ENCODE results near the gene NRBF2.
"Not testable (repeated sequence)": the region's sequence is repeated elsewhere in the genome, so short reads cannot be mapped to it uniquely, and the experiment has no call there.

The NRBF2 gene

DNA sequence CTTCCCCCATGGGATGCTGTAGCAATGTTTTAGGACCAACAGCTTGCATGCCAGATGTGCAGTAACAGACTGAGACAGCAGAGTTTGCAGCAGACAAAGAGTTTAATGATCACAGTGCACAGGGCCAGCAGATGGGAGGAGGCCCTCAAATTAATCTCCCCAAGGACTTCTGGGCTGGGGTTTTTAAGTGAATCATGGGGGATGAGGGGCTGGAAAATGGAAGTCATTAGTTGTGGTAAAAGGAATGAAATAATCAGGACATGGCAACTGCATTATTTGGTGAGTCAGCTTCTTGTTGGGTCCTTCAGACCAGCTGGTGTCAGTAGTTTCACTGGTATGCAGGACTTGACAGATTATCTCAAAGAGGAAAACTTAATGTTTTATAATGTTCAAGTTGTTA, 12.6 kb upstream of the NRBF2 start:
- no peak for DNase-seq

DNA sequence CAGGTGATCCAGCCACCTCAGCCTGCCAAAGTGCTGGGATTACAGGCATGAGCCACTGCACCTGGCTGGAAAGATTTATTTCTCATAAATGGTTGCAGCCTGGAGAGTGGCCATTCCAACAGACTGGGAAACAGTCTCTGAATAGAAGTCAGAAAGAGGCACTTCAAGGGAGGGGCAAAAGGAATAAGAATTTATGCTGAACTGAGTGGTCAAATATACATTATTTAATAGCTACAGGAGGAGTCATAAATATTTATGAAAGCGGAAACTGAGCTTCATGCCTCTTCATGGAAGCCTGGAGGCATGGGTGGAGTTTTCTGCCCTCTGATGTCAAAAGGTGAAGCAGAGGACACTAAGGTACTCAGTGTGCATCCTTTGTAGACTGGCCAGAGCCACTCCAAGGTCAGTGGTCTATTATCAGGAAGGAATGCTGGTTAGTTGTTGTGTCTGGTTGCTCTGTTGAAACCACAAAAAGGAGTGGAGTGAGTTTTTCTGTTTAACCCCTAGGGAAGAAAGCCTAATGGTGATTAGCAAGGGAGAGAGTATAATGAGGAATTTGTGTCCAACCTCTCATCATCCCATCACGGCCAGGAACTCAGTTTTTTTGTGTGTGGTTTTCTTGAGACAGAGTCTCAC, 9.3 kb upstream of the NRBF2 start:
- DNase-seq: no peak

DNA sequence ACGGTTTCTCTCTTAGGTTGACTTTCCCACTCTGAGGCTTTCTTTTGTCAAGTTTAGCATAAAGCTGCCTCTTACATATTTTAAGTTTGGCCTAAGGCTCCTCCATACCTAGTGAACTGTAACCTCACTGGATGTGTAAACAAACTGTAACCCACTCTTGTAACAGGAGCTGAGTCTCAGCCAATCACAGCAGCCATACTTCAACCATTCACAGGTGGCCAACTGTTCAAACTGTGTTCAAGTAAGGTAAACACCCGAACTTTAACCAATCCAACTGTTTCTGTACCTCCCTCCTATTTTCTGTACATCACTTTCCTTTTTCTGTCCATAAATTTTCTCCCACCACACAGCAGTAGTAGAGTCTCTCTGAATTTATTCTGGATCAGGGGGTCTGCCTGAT, 7.7 kb upstream of the NRBF2 start:
- no peak for DNase-seq

DNA sequence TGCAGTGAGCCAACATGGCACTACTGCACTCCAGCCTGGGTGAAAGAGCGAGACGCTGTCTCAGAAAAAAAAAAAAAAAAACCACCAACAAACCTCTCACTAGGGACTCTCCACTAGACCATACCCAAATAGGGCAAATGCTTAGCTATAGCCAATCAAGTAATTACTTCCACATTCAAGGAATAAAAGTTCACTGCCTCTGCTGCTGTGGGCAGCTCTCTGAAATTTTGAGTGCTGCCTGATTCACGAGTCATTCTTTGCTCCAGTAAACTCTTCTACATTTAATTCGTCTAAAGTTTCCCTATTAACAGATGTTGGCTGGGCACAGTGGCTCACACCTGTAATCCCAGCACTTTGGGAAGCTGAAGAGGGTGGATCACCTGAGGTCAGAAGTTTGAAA, 4.7 kb upstream of the NRBF2 start:
- no peak for DNase-seq

DNA sequence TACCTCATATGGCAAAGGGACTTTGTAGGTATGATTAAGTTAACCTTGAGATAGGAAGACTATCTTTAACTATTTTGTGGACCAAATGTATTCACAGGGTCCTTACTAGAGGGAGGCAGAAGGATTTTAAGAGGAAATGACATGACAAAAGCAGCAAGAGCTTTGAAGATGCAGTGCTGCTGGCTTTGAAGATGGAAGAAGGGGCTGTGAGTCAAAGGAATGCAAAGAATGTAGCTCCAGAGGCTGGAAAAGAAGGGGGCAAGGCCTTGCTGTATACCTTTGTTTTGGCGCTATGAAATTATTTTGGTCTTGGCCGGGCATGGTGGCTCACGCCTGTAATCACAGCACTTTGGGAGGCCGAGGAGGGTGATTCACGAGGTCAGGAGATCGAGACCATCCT, 3.2 kb upstream of the NRBF2 start:
- DNase-seq: no peak

DNA sequence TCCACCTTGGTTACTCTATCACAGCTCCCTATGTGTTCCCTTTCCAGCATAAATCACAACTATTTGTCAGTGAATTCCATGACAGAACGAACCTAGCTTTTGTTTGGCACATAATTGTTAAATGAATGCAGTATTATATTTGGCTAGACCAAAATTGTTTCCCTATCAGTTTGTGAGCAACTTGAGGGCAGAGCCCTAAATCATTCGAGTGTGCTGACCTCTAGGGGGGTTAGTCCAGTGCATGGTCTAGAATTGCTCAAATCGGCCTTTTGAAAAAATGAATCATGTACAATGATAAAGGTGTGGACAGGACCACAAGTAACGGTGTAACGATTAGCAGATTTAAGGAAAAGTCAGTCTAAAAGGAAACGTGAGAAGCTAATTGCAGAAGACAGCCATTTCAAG, 475 bp upstream of the NRBF2 start:
- DNase-seq: no peak

DNA sequence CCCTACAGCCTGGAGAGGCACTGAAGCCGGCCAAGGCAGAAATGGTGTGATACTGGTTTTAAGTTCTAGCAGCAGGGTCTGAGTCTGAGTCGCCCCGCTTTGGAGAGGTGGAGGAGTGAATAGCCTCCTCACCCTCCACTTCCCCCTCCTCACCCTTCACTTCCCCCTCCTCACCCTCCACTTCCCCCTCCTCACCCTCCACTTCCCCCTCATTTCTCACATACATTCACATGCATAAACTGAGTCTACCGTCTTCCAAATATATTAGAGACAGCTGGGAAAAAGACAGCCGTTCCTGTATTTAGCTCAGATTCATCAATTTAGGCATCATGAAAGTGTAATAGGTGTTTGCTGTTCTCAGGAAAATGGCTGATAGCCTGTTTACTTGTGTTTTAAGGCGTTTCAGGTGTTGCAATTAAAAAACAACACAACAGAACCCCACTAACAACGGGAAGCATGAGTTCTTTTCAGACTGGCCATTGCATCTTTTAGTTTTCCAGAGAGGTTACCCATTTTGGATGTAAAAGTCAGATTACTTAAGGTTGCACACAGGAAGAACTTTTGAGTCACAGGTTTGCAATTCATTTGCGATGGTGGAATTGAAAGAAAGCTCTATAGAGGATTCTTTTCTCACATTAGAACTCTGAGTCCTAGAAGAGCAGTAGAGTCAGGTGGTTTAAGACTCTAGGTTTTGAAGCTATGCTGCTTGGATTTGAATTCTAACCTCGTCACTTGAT, 861 bp downstream of the NRBF2 start:
- no peak for DNase-seq

DNA sequence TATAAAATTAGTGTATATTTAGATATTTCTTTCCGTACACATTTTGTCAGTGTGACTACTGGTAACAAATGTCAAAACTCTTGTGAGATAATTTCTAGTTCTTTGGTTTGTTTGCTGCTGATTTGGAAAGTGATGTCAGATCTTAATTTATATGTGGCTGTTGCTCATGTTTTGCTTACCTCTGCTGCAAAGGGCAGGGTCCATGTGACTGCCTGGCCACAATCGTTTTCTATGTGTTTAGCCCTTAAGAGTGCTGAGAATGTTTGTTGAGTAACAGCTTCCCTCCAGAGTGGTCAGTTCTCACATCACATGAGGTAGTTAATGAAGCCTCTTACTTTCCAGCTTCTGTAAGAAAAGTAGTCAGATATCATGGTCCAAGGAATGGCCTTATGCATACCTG, 4.2 kb downstream of the NRBF2 start:
- DNase-seq: no peak

DNA sequence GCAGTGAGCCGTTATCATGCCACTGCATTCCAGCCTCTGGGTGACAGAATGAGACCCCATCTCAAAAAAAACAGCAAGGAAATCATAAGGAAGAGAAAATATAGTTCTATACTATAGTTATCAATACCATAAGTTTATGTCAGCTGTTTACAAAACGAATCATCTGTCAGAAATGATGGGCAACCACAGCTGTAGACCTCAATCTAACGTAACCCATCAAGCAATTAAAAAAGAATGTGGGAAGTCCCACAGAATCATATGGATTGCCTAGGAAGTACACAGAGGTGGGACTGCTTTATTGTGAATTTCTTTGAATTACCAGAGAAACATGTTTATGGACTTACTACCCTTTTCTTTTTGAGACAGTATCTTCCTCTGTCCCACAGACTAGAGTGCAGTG, 6.9 kb downstream of the NRBF2 start:
- DNase-seq: no peak

GRCh38 chr10:63142136-63142535, 9.0 kb downstream of the NRBF2 start:
- no peak for DNase-seq

- no peak for DNase-seq
Observed at GRCh38 chr10:63143987-63144386, 10.9 kb downstream of the NRBF2 start.

- DNase-seq: no peak
Observed at GRCh38 chr10:63145782-63146181, 12.7 kb downstream of the NRBF2 start.

DNA sequence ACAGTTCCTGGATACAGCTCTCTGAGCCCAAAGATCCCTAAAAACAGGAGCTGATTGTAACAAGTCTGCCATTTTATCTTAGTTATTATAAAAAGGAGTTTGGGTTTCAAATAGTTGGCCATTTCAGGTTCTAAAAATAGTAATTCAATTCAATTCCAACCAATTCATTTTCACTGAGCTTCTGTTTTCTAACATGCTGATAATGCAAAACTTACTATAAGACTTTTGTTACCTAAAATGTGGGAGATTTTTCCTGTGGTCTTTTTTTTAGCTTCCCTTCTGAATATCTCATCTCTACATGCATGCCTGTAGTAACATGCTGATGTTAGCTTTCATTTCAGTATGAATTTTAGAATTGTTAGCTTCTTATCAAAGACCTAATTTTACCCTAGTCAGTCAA, 13.4 kb downstream of the NRBF2 start:
- no peak for DNase-seq

- DNase-seq: no peak
Observed at GRCh38 chr10:63150745-63151144, 17.6 kb downstream of the NRBF2 start.

GRCh38 chr10:63153868-63154545, 20.9 kb downstream of the NRBF2 start:
- not testable (repeated sequence) for DNase-seq

DNA sequence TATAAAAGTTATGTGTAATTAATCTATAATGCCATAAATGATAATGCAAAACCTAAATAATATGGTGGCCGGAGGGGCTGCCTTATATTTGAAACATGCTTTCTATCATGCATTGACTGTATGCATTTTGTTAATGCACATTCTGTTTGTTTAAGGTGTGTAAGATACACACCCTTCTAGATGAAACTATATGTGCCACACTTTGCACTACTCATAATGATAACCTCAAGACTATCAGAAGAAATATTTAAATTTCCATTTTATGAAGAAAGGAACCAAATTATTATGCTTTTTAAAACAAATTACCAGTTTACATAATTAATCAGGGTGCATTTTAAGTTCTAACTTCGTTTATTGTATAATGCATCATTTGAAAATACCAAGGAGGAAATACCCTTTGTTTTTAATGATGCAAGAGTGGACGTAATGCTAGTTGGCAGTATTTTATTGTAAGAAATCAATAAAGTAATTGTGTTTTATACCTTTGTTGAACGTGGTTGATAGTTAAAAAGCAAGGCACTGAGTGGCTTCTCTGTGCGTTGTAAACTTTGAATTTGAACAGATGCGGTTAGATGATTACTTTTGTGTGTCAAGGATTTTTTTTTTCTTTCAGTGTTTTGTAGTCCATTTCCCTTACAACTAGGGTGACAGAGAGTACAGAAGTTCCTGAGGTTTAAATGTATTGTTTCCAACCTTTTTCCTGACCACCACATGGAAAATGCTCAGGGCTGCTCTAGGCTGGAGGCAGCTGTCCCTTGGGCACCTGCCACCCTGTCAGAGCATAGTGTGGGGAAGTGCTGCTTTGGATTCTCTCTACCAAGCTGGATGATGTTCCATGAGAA, 21.6 kb downstream of the NRBF2 start:
- DNase-seq: no peak

GRCh38 chr10:63155388-63156020, 22.4 kb downstream of the NRBF2 start:
- DNase-seq: no peak

- DNase-seq: no peak
Observed at GRCh38 chr10:63156236-63156635, 23.1 kb downstream of the NRBF2 start.

DNA sequence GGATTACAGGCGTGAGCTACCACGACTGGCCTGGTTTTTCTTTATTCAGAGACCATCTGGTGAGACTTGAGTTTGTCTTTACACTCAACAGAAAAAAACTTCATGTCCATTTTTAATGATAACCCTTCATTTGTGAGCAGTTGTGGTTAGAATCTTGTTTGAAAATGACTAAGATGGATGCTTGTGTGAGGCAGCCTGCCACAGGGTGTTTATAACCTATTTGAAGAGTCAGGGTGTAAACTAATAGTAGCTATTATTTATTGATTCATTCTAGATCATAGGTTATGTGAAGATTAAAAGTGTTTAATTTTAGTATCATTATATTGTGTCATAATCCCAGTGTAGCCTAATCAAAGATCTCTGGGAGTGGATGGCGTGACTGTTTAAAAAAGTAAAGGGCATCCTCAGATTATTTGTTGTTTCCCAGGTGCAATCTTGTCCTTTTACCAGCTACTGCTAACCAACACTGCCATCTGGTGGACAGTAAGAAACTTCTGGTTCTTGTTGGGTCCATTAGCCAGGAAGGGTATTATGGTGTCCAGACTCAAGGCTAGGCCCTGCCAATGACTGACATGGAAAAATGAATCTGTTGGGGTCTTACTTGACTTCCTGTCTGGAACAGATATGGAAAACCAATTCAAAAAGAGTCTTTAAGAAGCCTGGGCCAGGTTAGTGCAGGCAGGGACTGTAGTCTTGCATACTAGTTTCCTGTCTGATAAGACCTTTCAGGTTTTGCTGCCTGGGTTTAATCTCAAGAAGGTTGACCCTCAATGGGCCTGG, 24.9 kb downstream of the NRBF2 start:
- peak; percentile 19 to 45 for DNase-seq

- no peak for DNase-seq
Observed at GRCh38 chr10:63161592-63161991, 28.5 kb downstream of the NRBF2 start.

GRCh38 chr10:63164166-63164623, 31.1 kb downstream of the NRBF2 start:
- no peak for DNase-seq

GRCh38 chr10:63165249-63165648, 32.1 kb downstream of the NRBF2 start:
- no peak for DNase-seq

All from stimulated activated CD4-positive, alpha-beta T cell treated with anti-CD3 and anti-CD28 coated beads, Interleukin-2, amount 100 ng/mL, for 24 hours (primary cell).